NCI-H226 (cell line): ENCODE measurements around the gene TANC2.

Experiments
- DNase-seq: peaks from one replicate; pipeline ENCODE4 v3.0.0-alpha.2; 2015

The TANC2 gene

GRCh38 chr17:62965686-62966425, at the start of gene TANC2:
Gene TANC2, plus strand, starts transcription at chr17:62966235. Its CDS starts 43,325 bp downstream, at chr17:63009560.
- DNase-seq = peak; percentile 46

- DNase-seq = peak; percentile 82
Observed at GRCh38 chr17:62916684-62917571, 49.1 kb upstream of the TANC2 start.

DNA sequence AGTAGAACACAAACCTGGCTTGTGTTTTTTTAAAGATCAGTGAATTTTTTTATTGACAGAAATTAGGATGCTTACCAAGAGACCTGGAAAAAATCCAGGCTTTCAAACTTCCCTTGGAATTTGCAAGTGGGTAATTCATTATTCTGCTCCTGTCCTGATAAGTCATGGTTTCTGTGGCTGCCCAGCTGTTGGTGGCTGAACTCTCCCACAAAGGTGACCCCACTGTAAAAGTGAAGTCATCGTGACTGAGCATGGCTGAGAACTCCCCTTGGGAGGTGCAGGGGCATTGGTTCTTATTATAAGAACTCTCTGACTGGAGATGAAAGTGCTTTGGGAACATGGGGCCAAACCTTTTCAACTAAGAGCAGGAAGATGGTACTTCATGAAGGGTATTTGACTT, 46.6 kb upstream of the TANC2 start:
- peak; percentile 33 for DNase-seq

- DNase-seq = no peak
Observed at GRCh38 chr17:62920300-62920699, 45.7 kb upstream of the TANC2 start.

DNA sequence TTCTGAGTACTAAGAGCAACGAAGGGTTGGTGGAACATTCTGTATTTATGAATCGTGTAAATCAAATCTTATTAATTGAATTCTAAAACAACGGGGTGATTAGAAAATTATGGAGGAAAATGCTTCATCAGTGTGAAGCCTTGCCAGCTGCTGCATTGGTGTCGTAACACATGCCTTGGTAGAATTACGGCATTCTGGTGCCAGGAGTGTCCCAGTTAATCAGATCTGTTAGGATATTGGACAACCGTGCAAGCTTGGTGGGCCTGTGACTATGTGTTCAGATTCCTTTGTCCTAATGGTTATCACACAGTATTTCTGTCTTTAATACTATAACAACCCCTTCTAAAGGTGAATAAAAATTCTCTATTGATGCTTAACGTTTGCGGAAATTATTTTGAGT, 44.2 kb upstream of the TANC2 start:
- DNase-seq = no peak

DNA sequence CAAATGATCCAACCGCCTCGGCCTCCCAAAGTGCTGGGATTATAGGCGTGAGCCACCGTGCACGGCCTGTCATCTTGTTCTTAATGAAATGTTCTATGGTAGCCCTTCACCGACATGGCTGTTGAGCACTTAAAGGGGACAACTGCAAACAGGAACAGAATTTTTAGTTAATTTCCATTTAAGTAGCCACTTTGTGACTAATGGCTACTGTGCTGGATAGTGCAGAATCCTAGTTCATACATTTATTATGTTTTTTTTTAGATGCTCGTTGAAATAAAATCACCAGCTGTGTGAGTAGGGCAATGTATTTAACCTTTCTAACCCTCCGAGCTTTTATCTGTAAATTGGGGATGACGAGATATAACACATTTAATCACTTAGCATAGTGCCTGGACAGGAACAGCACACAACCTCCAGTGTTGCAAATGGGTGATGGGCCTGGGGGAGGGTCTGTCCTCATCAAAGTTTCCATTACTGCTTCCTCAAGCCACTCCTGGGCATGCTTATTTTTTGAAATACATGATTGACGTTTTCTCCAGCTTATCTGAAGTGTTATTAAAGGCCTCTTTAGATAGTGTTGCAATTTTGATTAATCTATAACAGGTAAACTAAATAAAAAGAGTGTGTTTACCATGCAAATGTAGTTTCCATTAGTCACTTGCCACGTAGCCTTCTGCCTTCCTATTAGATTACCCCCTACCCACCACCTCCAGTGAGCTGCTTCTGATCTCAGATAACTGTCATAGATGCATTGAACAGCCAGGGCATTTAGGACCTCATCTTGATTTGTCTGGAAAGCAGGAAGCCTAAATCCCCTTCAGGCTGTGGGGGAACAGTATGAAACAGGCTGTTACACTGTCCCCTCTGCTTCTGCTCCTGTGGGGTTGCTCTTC, 42.5 kb upstream of the TANC2 start:
- no peak for DNase-seq

DNA sequence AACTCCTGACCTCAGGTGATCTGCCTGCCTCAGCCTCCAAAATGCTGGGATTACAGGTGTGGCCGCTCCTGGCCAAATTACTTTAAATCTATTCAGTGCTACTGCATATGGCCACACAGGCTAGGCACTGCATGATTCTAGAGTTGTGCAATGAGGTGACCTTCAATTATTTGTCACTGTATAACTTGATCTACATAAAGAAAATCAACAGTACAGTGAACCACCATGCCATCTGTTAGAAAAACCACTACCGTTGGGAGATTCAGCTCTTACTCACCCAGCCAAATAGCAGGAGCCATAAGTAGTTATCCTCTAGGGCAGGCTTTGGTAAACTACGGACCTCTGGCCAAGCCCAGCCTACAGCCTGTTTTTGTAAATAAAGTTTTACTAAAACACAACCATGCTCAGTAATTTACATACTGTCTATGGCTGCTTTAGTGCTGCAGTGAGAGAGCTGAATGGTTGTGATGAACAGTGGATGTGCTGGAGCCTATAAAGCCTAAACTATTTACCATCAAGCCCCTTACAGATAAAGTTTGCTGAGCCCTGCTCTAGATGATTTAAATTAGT, 40.7 kb upstream of the TANC2 start:
- no peak for DNase-seq

GRCh38 chr17:62927083-62927482, 39.0 kb upstream of the TANC2 start:
- no peak for DNase-seq

GRCh38 chr17:62929320-62929719, 36.7 kb upstream of the TANC2 start:
- DNase-seq = no peak

DNA sequence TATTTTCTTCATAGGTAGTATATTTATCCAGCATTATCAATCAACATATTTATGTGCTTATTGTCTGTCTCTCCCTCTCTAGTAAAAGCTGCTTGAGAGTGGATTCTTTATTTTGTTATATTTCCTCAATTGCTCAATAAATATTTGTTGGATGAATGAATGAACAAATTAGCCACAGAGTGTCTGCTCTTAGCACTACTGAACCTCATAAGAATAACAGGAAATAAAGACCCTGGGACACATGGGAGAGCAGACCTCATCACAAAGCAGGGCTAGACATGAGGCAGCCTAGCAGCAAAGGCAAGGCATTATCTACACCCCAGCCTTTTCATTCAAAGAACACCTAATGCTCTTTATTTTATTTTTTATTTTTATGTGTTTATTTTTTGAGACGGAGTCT, 34.9 kb upstream of the TANC2 start:
- DNase-seq = no peak

DNA sequence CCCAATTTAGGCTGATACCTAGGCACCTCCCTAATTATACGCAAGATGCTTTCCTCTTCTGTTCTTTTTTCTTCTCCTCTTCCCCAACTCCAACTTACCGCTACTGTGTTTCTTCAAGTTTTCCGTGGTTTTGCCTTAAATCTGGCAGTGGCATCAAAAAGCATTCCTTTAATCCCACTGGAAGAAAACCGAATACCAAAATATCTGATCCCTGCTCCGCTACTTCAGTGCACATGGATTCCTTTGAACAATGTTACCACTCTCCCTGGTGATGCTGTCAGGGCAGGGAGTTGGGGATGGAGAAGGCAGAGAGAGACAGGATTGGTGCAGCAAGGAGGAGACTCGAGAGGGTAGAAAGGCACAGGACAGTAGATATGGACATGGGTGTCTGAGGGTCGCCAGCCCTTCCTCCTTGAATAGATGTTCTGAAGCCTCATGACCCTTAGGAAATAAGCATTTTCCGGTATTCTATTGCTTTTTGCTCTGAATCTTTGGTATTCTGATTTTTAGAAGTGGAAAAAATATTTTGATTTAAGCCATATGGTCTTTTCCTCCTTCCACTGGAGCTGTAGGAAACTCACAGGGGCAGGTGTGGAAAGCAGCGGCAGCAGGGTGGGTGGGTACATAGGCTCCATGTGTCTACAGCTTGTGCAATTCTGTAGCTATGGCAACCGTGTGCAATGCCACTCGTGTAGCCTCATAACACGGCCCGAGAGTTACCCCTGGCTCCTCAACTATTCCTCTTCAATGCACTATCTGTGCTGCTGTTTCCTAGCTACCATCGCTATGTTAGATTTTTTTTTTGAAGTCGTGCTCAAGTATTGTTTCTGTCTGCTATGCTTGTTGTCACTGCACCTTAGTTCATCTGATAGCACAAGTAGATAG, 32.3 kb upstream of the TANC2 start:
- no peak for DNase-seq

GRCh38 chr17:62935098-62935497, 30.9 kb upstream of the TANC2 start:
- DNase-seq = no peak

DNA sequence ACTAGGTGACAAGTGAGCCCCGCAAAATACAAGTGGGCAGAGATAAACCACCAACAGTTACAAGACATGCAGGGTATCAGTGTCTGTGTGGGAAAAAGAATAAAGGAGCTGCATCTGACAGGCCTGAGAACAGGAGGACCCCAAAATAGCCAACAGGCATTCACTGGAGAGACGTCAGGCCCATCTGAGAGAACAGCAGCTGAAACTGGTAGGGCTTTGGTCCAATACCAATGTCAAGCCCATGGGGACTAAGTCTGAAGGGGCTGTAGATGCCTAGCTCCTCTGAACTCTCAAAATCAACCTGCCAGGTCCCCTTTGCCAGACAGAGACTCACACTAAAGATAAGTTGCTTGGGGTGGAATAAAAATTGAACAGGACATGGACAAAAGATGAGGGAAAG, 30.5 kb upstream of the TANC2 start:
- DNase-seq = no peak

DNA sequence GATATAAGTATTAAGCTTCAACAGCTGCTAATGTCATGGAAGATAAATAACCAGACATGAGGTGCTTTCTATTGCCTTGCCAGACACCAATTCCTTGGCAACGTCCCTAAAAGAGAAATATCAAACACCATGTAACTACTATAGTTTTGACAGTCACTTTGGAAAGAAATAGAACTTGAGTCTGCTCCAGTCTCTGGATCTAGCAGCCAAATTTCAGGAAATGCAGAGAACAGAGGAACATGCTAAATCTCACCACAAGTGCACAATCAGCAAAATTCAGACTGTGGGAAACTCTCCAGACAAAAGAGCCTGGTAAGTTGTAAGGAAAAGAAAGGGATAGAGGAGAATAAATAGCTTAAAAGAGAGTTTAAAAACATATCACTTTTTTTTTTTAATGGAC, 28.4 kb upstream of the TANC2 start:
- no peak for DNase-seq

- no peak for DNase-seq
Observed at GRCh38 chr17:62941358-62941991, 24.6 kb upstream of the TANC2 start.

DNA sequence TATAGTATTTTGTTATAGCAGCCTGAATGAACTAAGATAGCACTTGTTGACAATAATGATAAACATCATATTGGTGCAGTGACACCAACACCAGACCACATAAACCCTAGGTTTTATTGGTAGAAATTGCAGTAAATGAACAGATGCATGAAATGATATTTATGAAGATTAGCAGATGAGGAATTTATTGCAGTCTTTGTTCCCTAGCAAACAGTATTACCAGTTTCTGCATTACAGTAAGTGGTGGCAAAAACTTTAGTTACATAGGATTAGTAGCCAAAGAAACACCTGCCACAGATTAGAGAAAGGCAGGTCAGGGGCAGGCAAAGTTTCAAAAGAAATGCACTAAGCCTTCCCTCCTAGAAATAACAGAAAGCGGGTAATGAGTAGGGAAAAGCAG, 17.7 kb upstream of the TANC2 start:
- DNase-seq = no peak

DNA sequence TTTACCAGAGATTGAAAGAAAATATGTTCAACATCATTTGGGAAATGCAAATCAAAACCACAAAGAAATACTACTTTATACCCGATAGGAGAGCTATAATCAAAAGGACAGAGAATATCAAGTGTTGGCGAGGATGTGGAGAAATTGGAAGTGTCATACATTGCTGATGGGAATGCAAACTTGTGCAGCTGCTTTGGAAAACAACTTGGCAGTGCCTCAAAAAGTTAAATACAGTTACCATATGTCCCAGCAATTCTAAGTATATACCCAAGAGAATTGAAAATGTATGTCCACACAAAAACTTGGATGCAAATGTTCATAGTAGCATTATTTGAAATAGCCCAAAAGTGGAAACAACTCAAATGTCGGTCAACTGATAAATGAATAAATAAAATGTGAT, 17.0 kb upstream of the TANC2 start:
- no peak for DNase-seq

GRCh38 chr17:62950067-62950466, 16.0 kb upstream of the TANC2 start:
- DNase-seq = peak; percentile 94

GRCh38 chr17:62955841-62956352, 10.1 kb upstream of the TANC2 start:
- DNase-seq = no peak

GRCh38 chr17:62963296-62963695, 2.7 kb upstream of the TANC2 start:
- DNase-seq = peak; percentile 66

DNA sequence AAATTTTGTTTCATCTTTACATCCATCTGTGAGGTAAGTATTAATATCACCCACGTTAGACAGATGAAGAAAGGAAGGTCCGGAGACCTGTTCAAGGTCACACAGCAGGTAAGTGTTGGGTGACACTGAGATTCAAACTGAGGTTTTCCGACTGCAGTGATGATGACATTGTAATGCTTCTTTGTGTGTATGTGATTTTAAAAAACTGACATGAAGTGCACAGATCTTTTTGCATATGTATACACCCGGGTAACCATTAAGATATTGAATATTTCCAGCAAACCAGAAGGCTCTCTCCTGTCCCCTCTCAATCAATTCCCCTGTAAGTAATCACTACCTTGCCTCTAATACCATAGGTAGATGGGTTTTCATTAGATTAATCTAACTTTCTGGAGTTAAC, 1.5 kb upstream of the TANC2 start:
- DNase-seq = no peak
